ENCODE measurements around the gene LRP3.

The LRP3 gene

GRCh38 chr19:33242911-33243310 lies 48.8 kb downstream of the LRP3 start:
- Histone ChIP-seq H3K4me1 (ENCODE audit: low read length) (no peaks in the 10 kb centered on the region), H4K20me1 (ENCODE audit: insufficient read depth, low read length) (no peaks in the 10 kb centered on the region)
- TF ChIP-seq EZH2phosphoT487 (IDR thresholded peaks at IDR 0.05; ENCODE audit: low read length) (no peak), EZH2 (optimal IDR thresholded peaks at IDR 0.05; ENCODE audit: low read depth, low read length) (no peak), CTCF (IDR thresholded peaks at IDR 0.05; ENCODE audit: low read length) (no peak)

DNA sequence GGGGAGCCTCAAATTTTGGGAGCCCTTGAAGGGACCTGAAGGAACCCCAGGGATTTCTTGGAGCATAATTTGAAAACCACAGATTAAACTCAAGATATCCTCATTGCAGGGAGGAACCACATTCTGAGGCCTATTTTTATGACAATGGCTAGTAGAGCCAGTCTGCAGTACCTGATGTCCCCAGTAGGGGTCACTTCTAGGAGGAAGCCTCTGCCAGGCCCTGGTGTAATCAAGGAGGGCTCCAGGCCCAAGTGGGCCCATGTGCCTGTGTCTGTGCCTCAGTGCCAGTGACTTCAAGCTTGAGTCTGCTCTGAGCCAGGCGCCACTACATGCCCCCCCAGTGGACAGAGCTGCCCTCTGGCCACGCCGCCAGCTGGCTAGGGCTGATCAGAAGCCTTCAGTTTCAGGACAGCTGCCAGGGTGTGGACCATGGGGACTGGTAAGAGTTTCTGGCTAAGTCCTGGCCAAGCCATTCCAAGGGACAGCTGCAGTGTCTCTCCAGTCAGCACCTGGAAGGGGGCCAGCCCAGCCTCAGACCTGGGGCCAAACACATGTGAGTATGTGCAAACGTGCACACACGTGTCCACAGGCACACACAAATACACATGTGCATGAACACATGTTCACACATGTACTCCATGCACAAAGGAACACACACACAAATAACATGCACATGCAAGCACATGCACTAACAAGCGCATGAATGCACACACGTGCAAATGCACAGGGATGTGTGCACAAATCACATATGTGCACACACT lies 52.0 kb downstream of the LRP3 start:
- Histone ChIP-seq H3K27me3 (replicated peaks; ENCODE audit: insufficient read depth, low read length) (peaks cover 3% of the 10 kb centered on the region; the same call in 1 of the 2 replicates), H3K4me1 (ENCODE audit: low read length) (no peaks in the 10 kb centered on the region), H3K4me2 (ENCODE audit: low read depth, low read length) (no peak overlapping the region), H4K20me1 (ENCODE audit: insufficient read depth, low read length) (no peaks in the 10 kb centered on the region), H3K27ac (ENCODE audit: low read length) (no peak overlapping the region), H3K9me2 (replicated peaks; ENCODE audit: insufficient read depth, low read length) (no peaks in the 10 kb centered on the region), H3K4me3 (ENCODE audit: low read length) (no peak overlapping the region), H3K36me3 (replicated peaks; ENCODE audit: insufficient read depth, low read length) (no peaks in the 10 kb centered on the region), H3F3A (ENCODE audit: insufficient read depth, low read length) (no peaks in the 10 kb centered on the region), H3K79me2 (ENCODE audit: low read length) (no peaks in the 10 kb centered on the region), H3K9me3 (replicated peaks; ENCODE audit: insufficient read depth, low read length) (no peaks in the 10 kb centered on the region), H2AFZ (ENCODE audit: low read length) (no peak overlapping the region), H3K9ac (ENCODE audit: low read length) (no peak overlapping the region)
- no peak for DNase-seq
- TF ChIP-seq EZH2 (optimal IDR thresholded peaks at IDR 0.05; ENCODE audit: low read depth, low read length): no peak
- TF ChIP-seq EZH2phosphoT487 (IDR thresholded peaks at IDR 0.05; ENCODE audit: low read length): no peak
- TF ChIP-seq CTCF (IDR thresholded peaks at IDR 0.05; ENCODE audit: low read length): peak; percentile 42

More at GRCh38 chr19:33242911-33243310, 48.8 kb downstream of the LRP3 start:
- Histone ChIP-seq H3K27me3 (replicated peaks; ENCODE audit: insufficient read depth, low read length) (peaks cover 35% of the 10 kb centered on the region), H2AFZ (ENCODE audit: low read length) (no peak overlapping the region), H3K9me3 (replicated peaks; ENCODE audit: insufficient read depth, low read length) (no peaks in the 10 kb centered on the region), H3K36me3 (replicated peaks; ENCODE audit: insufficient read depth, low read length) (no peaks in the 10 kb centered on the region), H3K9me2 (replicated peaks; ENCODE audit: insufficient read depth, low read length) (no peaks in the 10 kb centered on the region), H3K4me3 (ENCODE audit: low read length) (no peak overlapping the region), H3K4me2 (ENCODE audit: low read depth, low read length) (no peak overlapping the region), H3K27ac (ENCODE audit: low read length) (no peak overlapping the region), H3K79me2 (ENCODE audit: low read length) (no peaks in the 10 kb centered on the region), H3F3A (ENCODE audit: insufficient read depth, low read length) (no peaks in the 10 kb centered on the region), H3K9ac (ENCODE audit: low read length) (no peak overlapping the region)
- DNase-seq: no peak

DNA sequence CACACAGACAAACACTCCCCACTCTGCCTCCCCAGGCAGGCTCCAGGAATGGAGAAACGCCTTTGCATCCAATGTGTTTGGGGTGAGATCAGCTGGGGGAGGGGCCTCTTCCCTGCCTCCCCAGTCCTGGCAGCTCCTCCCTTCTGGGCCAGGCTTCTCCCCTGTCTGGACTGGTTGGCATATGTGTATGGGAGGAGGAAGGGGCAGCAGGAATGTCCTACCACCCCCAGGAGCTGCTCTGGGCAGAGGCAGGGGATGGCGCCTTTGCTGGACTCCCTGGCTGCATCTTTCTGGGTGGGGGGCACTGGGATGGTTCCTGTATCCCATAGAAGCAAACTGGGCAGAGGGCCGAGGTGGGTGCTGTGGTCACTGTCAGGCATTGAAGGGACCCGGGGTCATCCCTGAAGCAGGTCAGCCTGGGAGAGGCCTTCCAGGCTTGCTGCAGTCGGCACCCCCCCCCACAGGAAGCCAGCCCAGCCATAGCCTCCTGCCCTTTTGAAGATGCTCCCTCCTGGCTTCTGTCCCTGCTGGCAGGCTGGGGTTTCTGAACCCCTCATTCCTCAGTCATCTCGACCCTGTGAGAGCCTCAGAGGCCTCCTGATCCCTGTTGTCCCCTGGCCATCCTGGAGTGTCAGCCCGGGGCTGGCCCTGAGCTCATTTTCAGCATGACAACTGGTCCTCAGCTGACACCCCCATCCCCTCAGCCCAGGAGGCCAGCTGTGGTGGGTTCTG lies 52.7 kb downstream of the LRP3 start:
- no peak for DNase-seq
- Histone ChIP-seq H3K4me2 (ENCODE audit: low read depth, low read length) (no peak overlapping the region), H4K20me1 (ENCODE audit: insufficient read depth, low read length) (no peaks in the 10 kb centered on the region), H3K36me3 (replicated peaks; ENCODE audit: insufficient read depth, low read length) (no peaks in the 10 kb centered on the region), H3K27ac (ENCODE audit: low read length) (no peak overlapping the region), H3K9me2 (replicated peaks; ENCODE audit: insufficient read depth, low read length) (no peaks in the 10 kb centered on the region), H3K9ac (ENCODE audit: low read length) (no peak overlapping the region), H3K4me1 (ENCODE audit: low read length) (no peaks in the 10 kb centered on the region), H3K27me3 (replicated peaks; ENCODE audit: insufficient read depth, low read length) (peaks cover 11% of the 10 kb centered on the region), H2AFZ (ENCODE audit: low read length) (no peak overlapping the region), H3K4me3 (ENCODE audit: low read length) (no peak overlapping the region), H3K9me3 (replicated peaks; ENCODE audit: insufficient read depth, low read length) (no peaks in the 10 kb centered on the region), H3F3A (ENCODE audit: insufficient read depth, low read length) (no peaks in the 10 kb centered on the region), H3K79me2 (ENCODE audit: low read length) (no peaks in the 10 kb centered on the region)
- no peak for TF ChIP-seq EZH2phosphoT487 (IDR thresholded peaks at IDR 0.05; ENCODE audit: low read length)
- TF ChIP-seq CTCF (IDR thresholded peaks at IDR 0.05; ENCODE audit: low read length): no peak
- no peak for TF ChIP-seq EZH2 (optimal IDR thresholded peaks at IDR 0.05; ENCODE audit: low read depth, low read length)

All from MM.1S (cell line).